Lower lobe of right lung (tissue), 2 donors: ENCODE data around the gene ZNF469. TPM values are rescaled to one million over a fixed set of nuclear protein-coding genes. Genes with fewer than 3 reads are reported as not detected.

Experiments used
- ATAC-seq, 2 donors: fragments of 200-7000 bp; cut with Tn5 transposase; one replicate each; pipeline ENCODE4 v1.9.1; 2020 to 2022; ENCODE audit warnings: mild to moderate bottlenecking in 2 of 2, moderate library complexity in 2 of 2
- DNase-seq: peaks from one replicate; pipeline ENCODE4 v3.0.0-alpha.2; 2020
- H3K27ac ChIP-seq: fragments of 200-600 bp; one replicate; pipeline ENCODE4 v1.8.0; 2022
- H3K27me3 ChIP-seq: fragments of 200-600 bp; one replicate; pipeline ENCODE4 v1.8.0; 2022; ENCODE audit warnings: low read depth
- H3K36me3 ChIP-seq: fragments of 200-600 bp; one replicate; pipeline ENCODE4 v1.8.0; 2022; ENCODE audit warnings: mild to moderate bottlenecking
- H3K4me1 ChIP-seq: fragments of 200-600 bp; one replicate; pipeline ENCODE4 v1.8.0; 2022
- H3K4me3 ChIP-seq: fragments of 200-600 bp; one replicate; pipeline ENCODE4 v1.8.0; 2022; ENCODE audit warnings: mild to moderate bottlenecking
- H3K9me3 ChIP-seq: fragments of 200-600 bp; one replicate; pipeline ENCODE4 v1.8.0; 2022
- intact Hi-C: fragments of 100-400 bp; cut with DNase I; formaldehyde crosslinking; loops from one replicate; pipeline ENCODE4 v1.11.0; 2022
- total RNA-seq: library from RNA; stranded (reverse); fragmentation: NEBNext Ultra II Directional; extraction: Animal tissue kit (Norgen Biotek cat#: 25700); gene quantifications from one replicate; pipeline ENCODE4 v1.2.1, GENCODE V29; 2021
- TF ChIP-seq, protein P1 (sequence below): fragments of 200-600 bp; IDR thresholded peaks from one replicate; pipeline ENCODE4 v1.8.0; 2022; ENCODE audit warnings: antibody characterized with exemption, mild to moderate bottlenecking
- donor health status: DM: no; HTN: yes; CAD: no; lungs with severe emphysema.

The ZNF469 gene
- total RNA-seq, 1 donor from 2014 or later = 2.0 TPM

DNA sequence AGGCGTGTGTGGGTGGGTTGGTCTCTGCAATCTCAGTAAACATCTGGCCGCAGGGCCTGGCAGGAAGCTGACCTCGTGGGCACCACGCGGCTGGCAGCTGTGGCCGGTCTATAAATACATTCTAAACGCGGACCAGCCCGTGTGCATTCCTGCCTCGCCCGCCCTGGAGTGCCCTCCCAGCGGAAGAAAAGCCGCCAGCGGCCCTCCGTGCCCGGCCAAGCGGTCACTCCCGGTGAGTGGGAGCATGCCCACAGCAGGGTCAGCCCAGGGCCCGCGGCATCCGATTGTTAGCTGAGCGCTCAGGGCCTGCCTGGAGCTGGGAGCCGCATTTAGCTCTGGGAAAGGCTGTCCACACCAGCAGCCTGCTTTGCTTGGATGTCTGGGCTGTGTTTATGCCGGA lies 10.3 kb downstream of the ZNF469 start:
- intact Hi-C loops = no loop called here
- TF ChIP-seq, protein P1, sequence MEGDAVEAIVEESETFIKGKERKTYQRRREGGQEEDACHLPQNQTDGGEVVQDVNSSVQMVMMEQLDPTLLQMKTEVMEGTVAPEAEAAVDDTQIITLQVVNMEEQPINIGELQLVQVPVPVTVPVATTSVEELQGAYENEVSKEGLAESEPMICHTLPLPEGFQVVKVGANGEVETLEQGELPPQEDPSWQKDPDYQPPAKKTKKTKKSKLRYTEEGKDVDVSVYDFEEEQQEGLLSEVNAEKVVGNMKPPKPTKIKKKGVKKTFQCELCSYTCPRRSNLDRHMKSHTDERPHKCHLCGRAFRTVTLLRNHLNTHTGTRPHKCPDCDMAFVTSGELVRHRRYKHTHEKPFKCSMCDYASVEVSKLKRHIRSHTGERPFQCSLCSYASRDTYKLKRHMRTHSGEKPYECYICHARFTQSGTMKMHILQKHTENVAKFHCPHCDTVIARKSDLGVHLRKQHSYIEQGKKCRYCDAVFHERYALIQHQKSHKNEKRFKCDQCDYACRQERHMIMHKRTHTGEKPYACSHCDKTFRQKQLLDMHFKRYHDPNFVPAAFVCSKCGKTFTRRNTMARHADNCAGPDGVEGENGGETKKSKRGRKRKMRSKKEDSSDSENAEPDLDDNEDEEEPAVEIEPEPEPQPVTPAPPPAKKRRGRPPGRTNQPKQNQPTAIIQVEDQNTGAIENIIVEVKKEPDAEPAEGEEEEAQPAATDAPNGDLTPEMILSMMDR = no peak
- H3K36me3 ChIP-seq = no peaks in the 10 kb centered on the region
- DNase-seq (no peak), ATAC-seq (peak; percentile 1 to 34)
- H3K4me3 ChIP-seq = no peak overlapping the region
- peaks cover 2% of the 10 kb centered on the region for H3K27me3 ChIP-seq
- no peaks in the 10 kb centered on the region for H3K9me3 ChIP-seq
- no peak overlapping the region for H3K27ac ChIP-seq
- no peaks in the 10 kb centered on the region for H3K4me1 ChIP-seq

DNA sequence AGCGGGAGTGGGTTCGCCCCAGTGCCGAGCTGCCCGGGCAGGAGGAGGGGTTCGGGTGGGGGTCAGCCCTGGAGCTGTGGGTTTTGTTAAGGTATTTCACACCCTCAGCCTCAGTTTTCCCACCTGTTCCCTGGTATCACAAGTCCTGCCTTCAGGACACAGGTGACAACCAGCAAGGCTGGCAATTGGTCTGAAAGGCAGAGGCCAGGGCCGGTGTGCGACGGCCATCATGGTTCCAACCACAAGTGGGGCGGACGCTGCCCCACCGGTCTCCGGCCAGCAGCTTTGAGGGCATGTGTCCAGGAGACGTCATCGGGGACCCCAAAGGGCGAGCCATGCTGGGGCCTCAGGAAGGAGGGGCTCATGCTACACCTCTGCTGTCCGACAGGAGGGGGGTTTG lies 10.8 kb downstream of the ZNF469 start:
- DNase-seq = no peak
- Histone ChIP-seq H3K4me3 (no peak overlapping the region), H3K27ac (no peak overlapping the region), H3K4me1 (no peaks in the 10 kb centered on the region), H3K9me3 (no peaks in the 10 kb centered on the region), H3K36me3 (no peaks in the 10 kb centered on the region), H3K27me3 (no peaks in the 10 kb centered on the region)
- intact Hi-C loops = no loop called here
- no peak for ATAC-seq
- TF ChIP-seq, protein P1 = no peak

DNA sequence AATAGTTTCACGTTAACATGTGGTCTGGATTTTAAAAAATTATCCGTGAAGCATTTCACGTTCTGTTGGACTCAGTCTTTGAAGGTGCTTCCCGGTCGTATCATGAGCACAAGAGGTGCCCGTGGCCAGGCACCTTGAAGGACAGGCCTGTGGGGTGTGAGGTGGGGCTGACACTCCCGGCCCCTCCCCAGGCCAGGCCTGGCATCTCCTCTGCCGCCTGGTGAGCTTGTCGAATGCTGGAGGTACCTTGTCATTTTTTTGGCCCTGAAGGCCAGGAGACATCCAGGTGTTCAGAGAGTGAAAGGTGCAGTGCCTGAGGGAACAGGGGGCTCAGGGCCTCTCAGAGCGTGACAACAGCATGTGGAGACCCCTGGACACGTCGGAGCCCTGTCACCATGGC lies 11.7 kb downstream of the ZNF469 start:
- TF ChIP-seq, protein P1 = no peak
- Histone ChIP-seq H3K4me1 (no peaks in the 10 kb centered on the region), H3K27ac (no peak overlapping the region), H3K9me3 (no peaks in the 10 kb centered on the region), H3K27me3 (no peaks in the 10 kb centered on the region), H3K4me3 (no peak overlapping the region), H3K36me3 (no peaks in the 10 kb centered on the region)
- intact Hi-C loops = no loop called here
- DNase-seq (no peak), ATAC-seq (no peak)

DNA sequence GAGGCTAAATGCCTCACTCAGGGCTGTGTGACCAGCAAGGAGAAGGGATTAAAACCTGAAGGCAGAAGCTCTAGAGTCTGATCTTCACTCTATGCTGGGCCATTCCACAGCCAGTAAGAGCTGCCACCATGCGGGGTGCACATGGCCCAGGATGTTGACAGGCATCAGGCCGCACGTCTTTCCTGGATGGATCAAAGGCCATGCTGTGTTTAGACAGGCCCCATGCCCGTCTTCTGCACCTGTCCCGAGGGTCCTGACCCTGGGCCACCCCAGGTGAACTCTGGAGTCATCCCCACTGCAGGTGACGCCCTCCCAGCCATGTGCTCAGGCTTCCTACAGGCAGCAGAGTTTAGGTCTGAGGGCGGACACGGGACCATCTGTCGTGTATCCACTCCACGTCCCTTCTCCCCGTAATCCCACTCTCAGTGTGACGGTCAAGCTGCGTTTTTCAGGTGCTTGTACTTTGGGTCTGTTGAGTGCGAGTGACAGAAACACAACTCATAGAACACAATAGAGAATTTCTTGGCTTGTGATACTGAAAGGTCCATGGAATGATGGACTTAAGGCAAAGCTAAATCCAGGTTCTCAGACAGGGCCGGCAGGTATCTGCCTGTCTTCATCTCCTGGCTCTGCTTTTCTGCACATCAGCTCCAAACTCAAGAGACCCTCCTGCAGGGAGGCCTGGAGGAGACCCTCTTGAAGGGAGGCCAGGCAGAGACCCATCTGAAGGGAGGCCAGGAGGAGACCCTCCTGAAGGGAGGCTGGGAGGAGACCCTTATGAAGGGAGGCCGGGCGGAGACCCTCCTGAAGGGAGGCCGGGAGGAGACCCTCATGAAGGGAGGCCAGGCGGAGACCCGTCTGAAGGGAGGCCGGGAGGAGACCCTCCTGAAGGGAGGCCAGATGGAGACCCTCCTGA lies 13.2 kb downstream of the ZNF469 start:
- intact Hi-C loops = no loop called here
- Histone ChIP-seq H3K27ac (no peak overlapping the region), H3K9me3 (no peaks in the 10 kb centered on the region), H3K4me3 (no peak overlapping the region), H3K36me3 (no peaks in the 10 kb centered on the region), H3K27me3 (no peaks in the 10 kb centered on the region), H3K4me1 (no peaks in the 10 kb centered on the region)
- DNase-seq = no peak
- TF ChIP-seq, protein P1 = no peak
- ATAC-seq = no peak

DNA sequence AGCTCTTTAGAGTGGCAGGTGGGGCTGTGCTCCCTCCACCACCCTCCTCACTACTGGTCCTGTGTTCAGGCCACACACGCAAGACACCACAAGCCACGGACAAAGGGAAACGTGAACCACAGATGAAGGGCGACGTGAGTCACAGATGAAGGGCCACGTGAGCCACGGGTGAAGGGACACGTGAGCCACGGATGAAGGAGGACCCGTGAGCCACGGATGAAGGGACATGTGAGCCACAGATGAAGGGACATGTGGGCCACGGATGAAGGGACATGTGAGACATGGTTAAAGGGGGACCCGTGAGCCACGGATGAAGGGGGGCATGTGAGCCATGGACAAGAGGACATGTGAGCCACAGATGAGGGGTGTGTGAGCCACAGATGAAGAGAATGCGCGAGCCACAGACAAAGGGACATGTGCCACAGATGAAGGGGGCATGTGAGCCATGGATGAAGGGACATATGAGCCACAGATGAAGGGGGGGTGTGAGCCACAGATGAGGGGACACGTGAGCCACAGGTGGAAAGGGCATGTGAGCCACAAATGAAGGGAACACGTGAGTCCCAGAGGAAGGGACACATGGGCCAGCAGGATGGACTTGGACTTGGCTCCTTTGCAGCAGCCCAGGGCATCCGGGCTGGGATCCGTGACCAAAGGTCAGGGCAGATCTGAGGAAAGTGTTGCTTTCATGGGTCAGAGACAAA lies 15.6 kb downstream of the ZNF469 start:
- no peaks in the 10 kb centered on the region for H3K36me3 ChIP-seq
- no peaks in the 10 kb centered on the region for H3K27me3 ChIP-seq
- TF ChIP-seq, protein P1 = no peak
- no peak for DNase-seq
- H3K27ac ChIP-seq = no peak overlapping the region
- no peak for ATAC-seq
- no peaks in the 10 kb centered on the region for H3K9me3 ChIP-seq
- no peak overlapping the region for H3K4me3 ChIP-seq
- intact Hi-C loops = no loop called here
- H3K4me1 ChIP-seq = no peaks in the 10 kb centered on the region
